SK-N-SH (cell line): ENCODE measurements around the gene FAM222B.

Source experiments
- EP300 ChIP-seq, 2 experiments: IDR thresholded peaks; 2 replicates each; pipeline versions ENCODE4 v1.4.0 to v1.6.1; 2012; ENCODE audit warnings: borderline replicate concordance in 1 of 2, low read depth in 1 of 2, low read length in 1 of 2
- EZH2phosphoT487 ChIP-seq: fragments of 200-600 bp; sonication (generic); IDR thresholded peaks from 2 replicates; pipeline ENCODE4 v1.6.1; 2017; ENCODE audit warnings: low read depth, mixed run types, mild to moderate bottlenecking, antibody characterized with exemption, moderate library complexity, borderline replicate concordance
- FOXM1 ChIP-seq: IDR thresholded peaks from 2 replicates; pipeline ENCODE4 v1.4.0; 2012; ENCODE audit warnings: low read depth, mild to moderate bottlenecking
- GATA2 ChIP-seq: sonication (generic); formaldehyde crosslinking; IDR thresholded peaks from 2 replicates; pipeline ENCODE4 v1.5.0; 2020; ENCODE audit warnings: mild to moderate bottlenecking, missing genetic modification reagents
- JUND ChIP-seq: IDR thresholded peaks from 2 replicates; pipeline ENCODE4 v1.4.0; 2012
- NRF1 ChIP-seq: IDR thresholded peaks from 2 replicates; pipeline ENCODE4 v1.6.1; 2012; ENCODE audit warnings: low read depth, mild to moderate bottlenecking, low read length
- POLR2AphosphoS5 ChIP-seq: IDR thresholded peaks from 2 replicates; pipeline ENCODE4 v1.6.1; 2012; ENCODE audit warnings: low read depth, low read length
- RCOR1 ChIP-seq: fragments of 150-350 bp; IDR thresholded peaks from 2 replicates; pipeline ENCODE4 v1.6.1; 2017; ENCODE audit warnings: antibody characterized with exemption, low read length
- REST ChIP-seq: IDR thresholded peaks from 2 replicates; pipeline ENCODE4 v1.6.1; 2012; ENCODE audit warnings: mild to moderate bottlenecking, low read depth, low read length, moderate library complexity
- RFX5 ChIP-seq: IDR thresholded peaks from 2 replicates; pipeline ENCODE4 v1.6.1; 2012; ENCODE audit warnings: mild to moderate bottlenecking, improper control_type of control experiment, low read length
- TF ChIP-seq, protein P1 (sequence below): fragments of 150-350 bp; IDR thresholded peaks from 2 replicates; pipeline ENCODE4 v1.6.1; 2017; ENCODE audit warnings: antibody characterized with exemption, low read length, low read depth, borderline replicate concordance
- TF ChIP-seq, protein P2 (sequence below): fragments of 200-600 bp; sonication (generic); IDR thresholded peaks from 2 replicates; pipeline ENCODE4 v1.6.1; 2017; ENCODE audit warnings: antibody characterized with exemption, mild to moderate bottlenecking, moderate library complexity
- TF ChIP-seq, protein P3 (sequence below): IDR thresholded peaks from 2 replicates; pipeline ENCODE4; 2012

- TF ChIP-seq, protein P1, sequence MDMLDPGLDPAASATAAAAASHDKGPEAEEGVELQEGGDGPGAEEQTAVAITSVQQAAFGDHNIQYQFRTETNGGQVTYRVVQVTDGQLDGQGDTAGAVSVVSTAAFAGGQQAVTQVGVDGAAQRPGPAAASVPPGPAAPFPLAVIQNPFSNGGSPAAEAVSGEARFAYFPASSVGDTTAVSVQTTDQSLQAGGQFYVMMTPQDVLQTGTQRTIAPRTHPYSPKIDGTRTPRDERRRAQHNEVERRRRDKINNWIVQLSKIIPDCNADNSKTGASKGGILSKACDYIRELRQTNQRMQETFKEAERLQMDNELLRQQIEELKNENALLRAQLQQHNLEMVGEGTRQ: no peak
- TF ChIP-seq, protein P2, sequence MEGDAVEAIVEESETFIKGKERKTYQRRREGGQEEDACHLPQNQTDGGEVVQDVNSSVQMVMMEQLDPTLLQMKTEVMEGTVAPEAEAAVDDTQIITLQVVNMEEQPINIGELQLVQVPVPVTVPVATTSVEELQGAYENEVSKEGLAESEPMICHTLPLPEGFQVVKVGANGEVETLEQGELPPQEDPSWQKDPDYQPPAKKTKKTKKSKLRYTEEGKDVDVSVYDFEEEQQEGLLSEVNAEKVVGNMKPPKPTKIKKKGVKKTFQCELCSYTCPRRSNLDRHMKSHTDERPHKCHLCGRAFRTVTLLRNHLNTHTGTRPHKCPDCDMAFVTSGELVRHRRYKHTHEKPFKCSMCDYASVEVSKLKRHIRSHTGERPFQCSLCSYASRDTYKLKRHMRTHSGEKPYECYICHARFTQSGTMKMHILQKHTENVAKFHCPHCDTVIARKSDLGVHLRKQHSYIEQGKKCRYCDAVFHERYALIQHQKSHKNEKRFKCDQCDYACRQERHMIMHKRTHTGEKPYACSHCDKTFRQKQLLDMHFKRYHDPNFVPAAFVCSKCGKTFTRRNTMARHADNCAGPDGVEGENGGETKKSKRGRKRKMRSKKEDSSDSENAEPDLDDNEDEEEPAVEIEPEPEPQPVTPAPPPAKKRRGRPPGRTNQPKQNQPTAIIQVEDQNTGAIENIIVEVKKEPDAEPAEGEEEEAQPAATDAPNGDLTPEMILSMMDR: no peak
- TF ChIP-seq RCOR1 (no peak), POLR2AphosphoS5 (no peak), JUND (no peak), REST (no peak), EZH2phosphoT487 (no peak), RFX5 (no peak), EP300 (IDR thresholded peaks at IDR 0.05; ENCODE audit: borderline replicate concordance in 1 of 2, low read depth in 1 of 2, low read length in 1 of 2) (no peak), FOXM1 (no peak), NRF1 (no peak), GATA2 (no peak)
- TF ChIP-seq, protein P3, sequence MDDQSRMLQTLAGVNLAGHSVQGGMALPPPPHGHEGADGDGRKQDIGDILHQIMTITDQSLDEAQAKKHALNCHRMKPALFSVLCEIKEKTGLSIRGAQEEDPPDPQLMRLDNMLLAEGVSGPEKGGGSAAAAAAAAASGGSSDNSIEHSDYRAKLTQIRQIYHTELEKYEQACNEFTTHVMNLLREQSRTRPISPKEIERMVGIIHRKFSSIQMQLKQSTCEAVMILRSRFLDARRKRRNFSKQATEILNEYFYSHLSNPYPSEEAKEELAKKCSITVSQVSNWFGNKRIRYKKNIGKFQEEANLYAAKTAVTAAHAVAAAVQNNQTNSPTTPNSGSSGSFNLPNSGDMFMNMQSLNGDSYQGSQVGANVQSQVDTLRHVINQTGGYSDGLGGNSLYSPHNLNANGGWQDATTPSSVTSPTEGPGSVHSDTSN: no peak
Observed at GRCh38 chr17:28718333-28719020, 124.1 kb downstream of the FAM222B start.
